Left lung (tissue), 10 donors: ENCODE measurements around the gene GEMIN2. TPM values are rescaled to one million over a fixed set of nuclear protein-coding genes. Genes with fewer than 3 reads are reported as not detected.
A peak's percentile ranks its signal among the peaks of the same experiment; 100 is the strongest.

Source experiments
- ATAC-seq: fragments of 200-7000 bp; cut with Tn5 transposase; one replicate; pipeline ENCODE4 v1.9.1; 2020; ENCODE audit warnings: moderate library complexity
- DNase-seq, 4 donors: peaks; one replicate each; pipeline ENCODE4 v3.0.0-alpha.2; 2013 to 2020
- H3K27ac ChIP-seq, 2 donors: fragments of 200-600 bp; sonication (generic) in 1 of 2; one replicate each; pipeline versions ENCODE4 v1.5.0 to v1.8.0; 2020 to 2021
- H3K27me3 ChIP-seq, 2 donors: fragments of 200-600 bp; sonication (generic) in 1 of 2; one replicate each; pipeline versions ENCODE4 v1.5.0 to v1.8.0; 2020 to 2021
- H3K36me3 ChIP-seq, 2 donors: fragments of 200-600 bp; sonication (generic) in 1 of 2; one replicate each; pipeline versions ENCODE4 v1.5.0 to v1.8.0; 2020 to 2021
- H3K4me1 ChIP-seq, 2 donors: fragments of 200-600 bp; one replicate each; pipeline ENCODE4 v1.8.0; 2021
- H3K4me3 ChIP-seq, 2 donors: fragments of 200-600 bp; sonication (generic) in 1 of 2; one replicate each; pipeline versions ENCODE4 v1.5.0 to v1.8.0; 2020 to 2021; ENCODE audit warnings: mild to moderate bottlenecking in 1 of 2
- H3K9me3 ChIP-seq, 2 donors: fragments of 200-600 bp; sonication (generic) in 1 of 2; one replicate each; pipeline versions ENCODE4 v1.5.0 to v1.8.0; 2020 to 2021
- CTCF ChIP-seq, 2 donors: fragments of 200-600 bp; sonication (generic) in 1 of 2; IDR thresholded peaks; one replicate each; pipeline versions ENCODE4 v1.5.0 to v1.8.0; 2021; ENCODE audit warnings: antibody characterized with exemption in 2 of 2
- intact Hi-C, 2 donors: fragments of 100-400 bp; cut with DNase I; formaldehyde crosslinking; loops; one replicate each; pipeline versions ENCODE4 v1.11.2 to v1.14.2; 2022
- polyA plus RNA-seq, 6 donors: library from polyadenylated mRNA; unstranded; fragments of 120-200 nt; gene quantifications; one replicate each; pipeline ENCODE4 v1.2.1, GENCODE V29; 2013; ENCODE audit not compliant: insufficient read length in 6 of 6
- total RNA-seq, 2 donors: library from RNA; stranded (reverse); fragmentation: NEBNext Ultra II Directional; extraction: Animal tissue kit (Norgen Biotek cat#: 25700); gene quantifications; one replicate each; pipeline ENCODE4 v1.2.1, GENCODE V29; 2021
- donor health status: DM: no; HTN: yes; CAD: no.
- donor health status: DM: no; HTN: no; CAD: no.

Gene GEMIN2
- total and polyA plus RNA-seq, 8 donors = 7.3 to 26.9 (median 23.1) TPM

DNA sequence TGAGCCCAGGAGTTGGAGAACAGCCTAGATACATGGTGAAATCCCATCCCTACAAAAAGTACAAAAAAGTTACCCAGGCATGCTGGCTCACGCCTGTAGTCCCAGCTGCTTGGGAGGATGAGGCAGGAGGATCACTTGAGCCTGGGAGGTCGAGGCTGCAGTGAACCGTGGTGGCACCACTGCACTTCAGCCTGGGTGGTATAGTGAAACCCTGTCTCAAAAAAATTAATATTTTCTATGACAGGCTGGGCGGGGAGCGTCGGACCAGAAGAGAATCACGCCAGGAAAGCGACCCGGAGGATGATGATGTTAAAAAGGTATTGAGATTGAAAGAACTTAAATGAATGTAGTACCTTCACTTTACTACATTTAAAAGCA lies 63.0 kb downstream of the GEMIN2 start:
- TF ChIP-seq CTCF (IDR thresholded peaks at IDR 0.05) = no peak
- no peaks in the 10 kb centered on the region for H3K27me3 ChIP-seq
- no peak overlapping the region for H3K4me3 ChIP-seq
- intact Hi-C loops = no loop called here
- H3K36me3 ChIP-seq = peaks cover 4 to 58% of the 10 kb centered on the region in 2 donors
- DNase-seq (no peak), ATAC-seq (no peak)
- H3K9me3 ChIP-seq = no peaks in the 10 kb centered on the region
- no peak overlapping the region for H3K27ac ChIP-seq
- H3K4me1 ChIP-seq = peaks cover 0 to 31% of the 10 kb centered on the region in 2 donors

GRCh38 chr14:39179042-39179441 lies 64.9 kb downstream of the GEMIN2 start:
- Histone ChIP-seq H3K4me1 (peaks cover 0 to 36% of the 10 kb centered on the region in 2 donors), H3K9me3 (no peaks in the 10 kb centered on the region), H3K4me3 (no peak overlapping the region), H3K36me3 (peaks cover 4 to 77% of the 10 kb centered on the region in 2 donors), H3K27me3 (no peaks in the 10 kb centered on the region), H3K27ac (no peak overlapping the region)
- TF ChIP-seq CTCF (IDR thresholded peaks at IDR 0.05) = no peak
- no peak for ATAC-seq
- no peak for DNase-seq
- intact Hi-C loops = no loop called here

DNA sequence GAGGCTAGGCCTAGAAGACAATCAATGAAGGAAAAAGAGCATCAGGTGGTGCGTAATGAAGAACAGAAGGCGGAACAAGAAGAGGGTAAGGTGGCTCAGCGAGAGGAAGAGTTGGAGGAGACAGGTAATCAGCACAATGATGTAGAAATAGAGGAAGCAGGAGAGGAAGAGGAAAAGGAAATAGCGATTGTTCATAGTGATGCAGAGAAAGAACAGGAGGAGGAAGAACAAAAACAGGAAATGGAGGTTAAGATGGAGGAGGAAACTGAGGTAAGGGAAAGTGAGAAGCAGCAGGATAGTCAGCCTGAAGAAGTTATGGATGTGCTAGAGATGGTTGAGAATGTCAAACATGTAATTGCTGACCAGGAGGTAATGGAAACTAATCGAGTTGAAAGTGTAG lies 66.4 kb downstream of the GEMIN2 start:
- intact Hi-C loops = no loop called here
- Histone ChIP-seq H3K27ac (peak overlapping the region in 1 of 2 donors; percentile 35), H3K27me3 (no peaks in the 10 kb centered on the region), H3K4me1 (peaks cover 0 to 33% of the 10 kb centered on the region in 2 donors), H3K9me3 (no peaks in the 10 kb centered on the region), H3K36me3 (peaks cover 4 to 92% of the 10 kb centered on the region in 2 donors), H3K4me3 (no peak overlapping the region)
- DNase-seq = no peak
- ATAC-seq = no peak
- TF ChIP-seq CTCF (IDR thresholded peaks at IDR 0.05) = no peak

- Histone ChIP-seq H3K27me3 (no peaks in the 10 kb centered on the region), H3K9me3 (no peaks in the 10 kb centered on the region), H3K4me3 (no peak overlapping the region), H3K4me1 (peaks cover 0 to 27% of the 10 kb centered on the region in 2 donors), H3K36me3 (peaks cover 4 to 98% of the 10 kb centered on the region in 2 donors), H3K27ac (peak overlapping the region in 1 of 2 donors; percentile 35)
- DNase-seq = no peak
- intact Hi-C loops = no loop called here
- no peak for TF ChIP-seq CTCF (IDR thresholded peaks at IDR 0.05)
- ATAC-seq = no peak
These were observed 67.0 kb downstream of the GEMIN2 start for GRCh38 chr14:39181026-39181692.

DNA sequence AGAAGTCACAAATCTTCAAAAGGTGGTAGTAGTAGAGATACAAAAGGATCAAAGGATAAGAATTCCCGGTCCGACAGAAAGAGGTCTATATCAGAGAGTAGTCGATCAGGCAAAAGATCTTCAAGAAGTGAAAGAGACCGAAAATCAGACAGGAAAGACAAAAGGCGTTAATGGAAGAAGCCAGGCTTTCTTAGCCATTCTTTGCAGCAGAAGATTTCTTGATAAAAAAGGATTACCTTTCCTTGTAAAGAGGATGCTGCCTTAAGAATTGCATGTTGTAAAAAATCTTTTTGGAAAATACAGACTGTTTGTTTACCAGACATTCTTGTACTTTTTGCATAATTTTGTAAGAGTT lies 67.5 kb downstream of the GEMIN2 start:
- Histone ChIP-seq H3K9me3 (no peaks in the 10 kb centered on the region), H3K27me3 (no peaks in the 10 kb centered on the region), H3K27ac (no peak overlapping the region), H3K36me3 (peaks cover 4 to 97% of the 10 kb centered on the region in 2 donors), H3K4me3 (no peak overlapping the region), H3K4me1 (peaks cover 0 to 21% of the 10 kb centered on the region in 2 donors)
- intact Hi-C loops = no loop called here
- no peak for TF ChIP-seq CTCF (IDR thresholded peaks at IDR 0.05)
- ATAC-seq (no peak), DNase-seq (no peak)
